ENCODE results near the gene EML6.

Gene EML6

GRCh38 chr2:54895730-54896129, 172.3 kb downstream of the EML6 start:
- no peak for TF ChIP-seq ZNF274 (IDR thresholded peaks at IDR 0.05; ENCODE audit: low read depth, low read length)

GRCh38 chr2:54897420-54898310, 174.2 kb downstream of the EML6 start:
- TF ChIP-seq ZNF274 (IDR thresholded peaks at IDR 0.05; ENCODE audit: low read depth, low read length), result no peak
- no peak overlapping the region for H3K4me3 ChIP-seq (ENCODE audit: low read length)

More at GRCh38 chr2:54895730-54896129, 172.3 kb downstream of the EML6 start:
- no peak overlapping the region for H3K4me3 ChIP-seq (ENCODE audit: low read length)

- TF ChIP-seq ZNF274 (IDR thresholded peaks at IDR 0.05; ENCODE audit: low read depth, low read length), result no peak
- H3K4me3 ChIP-seq (ENCODE audit: low read length), result no peak overlapping the region
Observed at GRCh38 chr2:54898456-54899226, 175.2 kb downstream of the EML6 start.

- no peak for TF ChIP-seq ZNF274 (IDR thresholded peaks at IDR 0.05; ENCODE audit: low read depth, low read length)
- H3K4me3 ChIP-seq (ENCODE audit: low read length), result no peak overlapping the region
Observed at GRCh38 chr2:54899576-54900200, 176.2 kb downstream of the EML6 start.

GRCh38 chr2:54901224-54901986, 177.9 kb downstream of the EML6 start:
- TF ChIP-seq ZNF274 (IDR thresholded peaks at IDR 0.05; ENCODE audit: low read depth, low read length), result no peak
- no peak overlapping the region for H3K4me3 ChIP-seq (ENCODE audit: low read length)

GRCh38 chr2:54902763-54903162, 179.3 kb downstream of the EML6 start:
- no peak for TF ChIP-seq ZNF274 (IDR thresholded peaks at IDR 0.05; ENCODE audit: low read depth, low read length)
- H3K4me3 ChIP-seq (ENCODE audit: low read length), result no peak overlapping the region

- H3K4me3 ChIP-seq (ENCODE audit: low read length), result no peak overlapping the region
- TF ChIP-seq ZNF274 (IDR thresholded peaks at IDR 0.05; ENCODE audit: low read depth, low read length), result no peak
Observed at GRCh38 chr2:54903736-54904554, 180.5 kb downstream of the EML6 start.

- TF ChIP-seq ZNF274 (IDR thresholded peaks at IDR 0.05; ENCODE audit: low read depth, low read length), result no peak
- no peak overlapping the region for H3K4me3 ChIP-seq (ENCODE audit: low read length)
Observed at GRCh38 chr2:54904836-54905235, 181.4 kb downstream of the EML6 start.

- no peak for TF ChIP-seq ZNF274 (IDR thresholded peaks at IDR 0.05; ENCODE audit: low read depth, low read length)
- no peak overlapping the region for H3K4me3 ChIP-seq (ENCODE audit: low read length)
Observed at GRCh38 chr2:54906716-54907115, 183.3 kb downstream of the EML6 start.

- no peak for TF ChIP-seq ZNF274 (IDR thresholded peaks at IDR 0.05; ENCODE audit: low read depth, low read length)
- H3K4me3 ChIP-seq (ENCODE audit: low read length), result no peak overlapping the region
Observed at GRCh38 chr2:54907663-54908062, 184.2 kb downstream of the EML6 start.

- no peak overlapping the region for H3K4me3 ChIP-seq (ENCODE audit: low read length)
- TF ChIP-seq ZNF274 (IDR thresholded peaks at IDR 0.05; ENCODE audit: low read depth, low read length), result no peak
Observed at GRCh38 chr2:54908591-54908990, 185.1 kb downstream of the EML6 start.

- H3K4me3 ChIP-seq (ENCODE audit: low read length), result no peak overlapping the region
- TF ChIP-seq ZNF274 (IDR thresholded peaks at IDR 0.05; ENCODE audit: low read depth, low read length), result no peak
Observed at GRCh38 chr2:54909001-54909400, 185.5 kb downstream of the EML6 start.

- H3K4me3 ChIP-seq (ENCODE audit: low read length), result no peak overlapping the region
- no peak for TF ChIP-seq ZNF274 (IDR thresholded peaks at IDR 0.05; ENCODE audit: low read depth, low read length)
Observed at GRCh38 chr2:54912305-54912704, 188.8 kb downstream of the EML6 start.
